Stimulated activated CD4-positive, alpha-beta T cell treated with anti-CD3 and anti-CD28 coated beads, TNF-alpha, amount 100 ng/mL, for 1 hour (primary cell): ENCODE data around the gene GCC2.
A peak's percentile ranks its signal among the peaks of the same experiment; 100 is the strongest.
"Not testable (repeated sequence)": the region's sequence is repeated elsewhere in the genome, so short reads cannot be mapped to it uniquely, and the experiment has no call there.

Source experiments
- DNase-seq, 3 donors: peaks; one replicate each; pipeline ENCODE4 v3.0.0-alpha.2; 2020; ENCODE audit warnings: low read depth in 3 of 3, low spot score in 1 of 3

GCC2 gene, protein sequence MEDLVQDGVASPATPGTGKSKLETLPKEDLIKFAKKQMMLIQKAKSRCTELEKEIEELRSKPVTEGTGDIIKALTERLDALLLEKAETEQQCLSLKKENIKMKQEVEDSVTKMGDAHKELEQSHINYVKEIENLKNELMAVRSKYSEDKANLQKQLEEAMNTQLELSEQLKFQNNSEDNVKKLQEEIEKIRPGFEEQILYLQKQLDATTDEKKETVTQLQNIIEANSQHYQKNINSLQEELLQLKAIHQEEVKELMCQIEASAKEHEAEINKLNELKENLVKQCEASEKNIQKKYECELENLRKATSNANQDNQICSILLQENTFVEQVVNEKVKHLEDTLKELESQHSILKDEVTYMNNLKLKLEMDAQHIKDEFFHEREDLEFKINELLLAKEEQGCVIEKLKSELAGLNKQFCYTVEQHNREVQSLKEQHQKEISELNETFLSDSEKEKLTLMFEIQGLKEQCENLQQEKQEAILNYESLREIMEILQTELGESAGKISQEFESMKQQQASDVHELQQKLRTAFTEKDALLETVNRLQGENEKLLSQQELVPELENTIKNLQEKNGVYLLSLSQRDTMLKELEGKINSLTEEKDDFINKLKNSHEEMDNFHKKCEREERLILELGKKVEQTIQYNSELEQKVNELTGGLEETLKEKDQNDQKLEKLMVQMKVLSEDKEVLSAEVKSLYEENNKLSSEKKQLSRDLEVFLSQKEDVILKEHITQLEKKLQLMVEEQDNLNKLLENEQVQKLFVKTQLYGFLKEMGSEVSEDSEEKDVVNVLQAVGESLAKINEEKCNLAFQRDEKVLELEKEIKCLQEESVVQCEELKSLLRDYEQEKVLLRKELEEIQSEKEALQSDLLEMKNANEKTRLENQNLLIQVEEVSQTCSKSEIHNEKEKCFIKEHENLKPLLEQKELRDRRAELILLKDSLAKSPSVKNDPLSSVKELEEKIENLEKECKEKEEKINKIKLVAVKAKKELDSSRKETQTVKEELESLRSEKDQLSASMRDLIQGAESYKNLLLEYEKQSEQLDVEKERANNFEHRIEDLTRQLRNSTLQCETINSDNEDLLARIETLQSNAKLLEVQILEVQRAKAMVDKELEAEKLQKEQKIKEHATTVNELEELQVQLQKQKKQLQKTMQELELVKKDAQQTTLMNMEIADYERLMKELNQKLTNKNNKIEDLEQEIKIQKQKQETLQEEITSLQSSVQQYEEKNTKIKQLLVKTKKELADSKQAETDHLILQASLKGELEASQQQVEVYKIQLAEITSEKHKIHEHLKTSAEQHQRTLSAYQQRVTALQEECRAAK (N-terminal part only)

DNA sequence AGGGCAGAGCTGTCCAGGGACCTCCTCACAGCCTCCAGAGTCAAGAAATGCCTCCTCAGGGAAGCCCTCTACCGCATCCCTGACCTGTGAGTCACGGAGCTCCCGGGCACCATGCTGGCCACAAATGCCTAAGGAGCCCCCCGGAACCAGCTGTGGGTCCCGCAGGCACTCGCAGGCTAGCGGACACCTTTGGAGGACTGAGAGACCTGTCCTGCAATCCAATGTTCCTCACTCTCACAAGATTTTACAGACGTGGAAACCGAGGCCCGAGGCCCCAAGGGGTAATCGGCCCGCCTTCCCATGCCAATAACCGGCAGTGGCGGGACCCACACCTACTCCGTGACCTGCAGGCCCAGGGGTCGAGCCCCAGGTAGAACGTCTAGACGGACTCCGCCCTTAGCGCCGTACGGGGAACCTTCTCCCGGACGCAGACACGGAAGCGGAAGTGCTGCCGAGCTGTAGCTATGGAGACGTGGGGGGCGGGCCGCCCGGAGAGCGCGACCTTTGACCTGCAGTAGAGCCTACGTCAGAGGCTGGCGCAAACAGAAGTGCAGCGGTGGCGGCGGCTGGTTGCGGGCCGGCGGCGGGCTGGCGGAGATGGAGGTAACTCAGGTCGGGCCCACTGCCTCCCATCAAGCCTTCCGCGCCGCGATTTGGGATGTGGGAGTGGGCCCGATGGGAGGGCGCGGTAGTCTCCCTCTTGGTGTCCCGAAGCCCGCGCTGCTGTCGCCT is at the start of gene GCC2:
Gene GCC2 (plus strand): TSS at position 529 of the 732 bp plus-strand sequence. CDS start 69 bp downstream, at position 598.
- DNase-seq = peak; percentile 83 to 93 (median 92)

DNA sequence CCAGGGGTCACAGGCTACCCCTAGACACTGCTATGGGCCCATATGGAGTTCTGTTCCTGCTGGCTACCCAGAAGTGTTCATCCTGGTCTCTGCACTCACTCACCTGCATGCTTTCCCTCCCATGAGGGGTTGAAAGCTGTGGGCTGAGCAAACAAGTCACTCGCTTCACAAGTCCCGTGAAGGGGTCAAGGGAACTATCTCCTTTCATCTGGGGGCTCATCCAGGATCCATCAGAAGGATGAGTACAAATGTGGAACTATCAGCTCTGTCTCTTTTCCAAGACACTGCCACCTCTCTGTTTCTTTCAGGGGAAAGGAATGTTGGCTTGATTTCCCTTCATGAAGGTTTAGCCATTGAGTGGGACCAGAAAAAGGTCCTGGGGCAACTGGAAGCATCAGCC is 49.5 kb upstream of the GCC2 start:
- DNase-seq = no peak

DNA sequence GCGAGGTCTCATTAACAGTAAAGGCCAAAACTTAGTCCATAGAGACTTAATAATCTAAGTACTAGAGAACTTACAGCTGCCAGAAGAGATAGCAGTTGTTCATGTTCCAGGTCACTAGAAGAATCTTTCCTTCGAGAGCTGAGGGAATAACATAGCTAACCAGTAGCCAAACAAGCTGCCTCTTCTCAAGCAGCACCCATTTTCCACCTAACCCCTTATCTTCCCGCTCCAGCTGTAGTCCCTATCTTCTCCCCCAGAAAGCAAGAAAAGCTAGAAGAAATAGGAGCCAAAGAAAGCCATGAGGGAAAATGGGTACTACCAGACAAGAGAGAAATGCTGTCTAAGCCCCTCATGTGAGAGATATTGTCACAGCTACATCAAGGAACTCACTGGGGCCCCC is 47.2 kb upstream of the GCC2 start:
- no peak for DNase-seq

DNA sequence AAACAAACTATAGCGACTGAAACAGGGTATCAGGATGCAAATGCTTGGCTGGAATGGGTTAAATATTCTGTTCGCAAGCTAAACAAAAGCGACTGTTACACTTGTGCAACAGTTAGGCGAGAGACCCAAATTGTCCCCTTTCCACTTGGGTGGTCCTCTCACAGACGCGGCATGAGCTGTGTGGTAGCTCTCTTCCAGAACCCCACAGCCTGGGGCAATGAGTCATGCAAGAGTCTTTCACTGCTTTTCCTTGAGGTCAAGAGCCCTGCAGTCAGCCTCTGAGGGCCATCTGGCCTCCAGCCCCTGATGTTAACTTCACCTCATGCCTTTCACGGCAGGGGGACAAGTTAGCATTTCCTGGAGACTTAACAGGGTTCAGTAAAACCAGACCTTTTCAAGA is 45.5 kb upstream of the GCC2 start:
- DNase-seq = no peak

DNA sequence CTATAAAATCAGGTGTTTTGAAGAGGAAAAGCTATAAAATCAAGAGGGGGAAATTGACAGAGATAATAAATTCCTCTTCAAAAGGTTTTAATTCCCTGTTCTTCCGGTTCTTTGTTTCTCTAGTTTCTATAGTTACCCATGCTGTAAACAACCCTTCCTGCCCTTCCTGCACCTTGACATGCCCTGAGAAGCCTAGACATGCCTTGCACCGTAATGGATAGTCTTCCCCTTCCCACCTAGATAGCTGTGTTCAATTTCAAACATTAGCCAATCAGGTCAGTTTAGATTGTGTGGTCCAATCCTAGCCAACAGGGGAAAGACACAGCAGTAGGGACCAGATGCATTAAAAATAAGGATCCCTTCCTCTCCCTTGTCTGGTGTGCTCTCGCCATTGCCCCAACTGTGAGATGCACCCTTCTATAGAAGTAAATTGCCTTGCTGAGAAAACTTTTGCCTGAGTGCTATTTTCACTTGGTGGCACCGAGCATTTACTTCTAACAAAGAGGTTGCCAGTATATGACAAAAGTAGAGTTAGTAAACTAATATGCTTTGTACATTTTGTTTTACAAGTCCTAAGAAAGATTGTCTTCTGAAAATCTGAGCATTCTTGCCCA is 44.1 kb upstream of the GCC2 start:
- DNase-seq = no peak

DNA sequence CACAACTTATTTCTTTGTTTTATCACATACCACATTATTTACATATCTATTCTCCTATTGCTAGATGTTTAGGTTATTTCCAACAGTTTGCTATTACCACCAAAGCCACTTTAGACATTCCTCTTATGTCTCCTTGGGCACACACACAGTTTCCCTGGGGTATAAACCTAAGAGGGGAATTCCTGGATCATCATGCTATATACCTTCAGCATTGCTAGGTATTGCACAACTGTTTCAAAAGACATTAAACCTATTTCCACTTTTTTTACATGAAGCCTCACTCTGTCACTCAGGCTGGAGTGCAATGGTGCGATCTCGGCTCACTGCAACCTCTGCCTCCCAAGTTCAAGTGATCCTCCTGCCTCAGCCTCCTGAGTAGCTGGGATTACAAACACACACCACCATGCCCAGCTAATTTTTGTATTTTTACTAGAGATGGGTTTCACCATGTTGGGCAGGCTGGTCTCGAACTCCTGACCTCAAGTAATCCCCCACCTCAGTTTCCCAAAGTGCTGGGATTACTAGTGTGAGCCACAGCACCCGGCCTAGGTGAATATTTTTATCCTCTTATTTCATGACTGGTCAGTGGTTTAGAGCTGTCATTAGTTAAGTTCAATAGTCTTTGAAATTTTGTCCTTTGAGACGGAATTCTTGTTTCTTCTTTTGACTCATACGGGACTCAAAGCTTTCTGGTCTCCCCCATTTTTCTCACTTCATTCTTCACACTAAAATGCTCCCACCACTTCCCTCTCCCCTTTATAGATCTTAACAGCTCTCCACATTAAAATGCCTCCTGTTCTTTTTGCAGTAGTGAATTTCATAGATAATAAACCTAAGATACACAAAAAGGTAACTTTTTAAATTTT is 40.9 kb upstream of the GCC2 start:
- DNase-seq = no peak

DNA sequence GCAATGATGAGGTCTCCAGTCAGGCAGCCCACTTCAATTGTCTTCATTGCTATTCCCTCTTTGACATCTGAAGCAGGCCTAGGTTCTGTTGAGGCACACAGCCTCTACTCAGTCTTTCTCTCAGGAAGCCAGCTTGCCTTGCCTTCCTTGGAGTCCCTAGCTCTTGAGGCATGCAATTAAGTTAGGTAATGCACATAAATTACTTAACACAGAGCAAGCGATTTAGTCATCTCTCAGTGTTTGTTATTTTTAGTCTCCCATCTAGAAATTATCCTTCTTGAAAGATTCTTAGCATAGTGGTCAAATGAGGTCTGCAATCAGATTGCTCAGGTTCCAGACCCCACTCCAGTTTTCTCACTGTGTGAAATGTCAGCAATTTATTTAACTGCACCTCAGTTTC is 39.2 kb upstream of the GCC2 start:
- no peak for DNase-seq

DNA sequence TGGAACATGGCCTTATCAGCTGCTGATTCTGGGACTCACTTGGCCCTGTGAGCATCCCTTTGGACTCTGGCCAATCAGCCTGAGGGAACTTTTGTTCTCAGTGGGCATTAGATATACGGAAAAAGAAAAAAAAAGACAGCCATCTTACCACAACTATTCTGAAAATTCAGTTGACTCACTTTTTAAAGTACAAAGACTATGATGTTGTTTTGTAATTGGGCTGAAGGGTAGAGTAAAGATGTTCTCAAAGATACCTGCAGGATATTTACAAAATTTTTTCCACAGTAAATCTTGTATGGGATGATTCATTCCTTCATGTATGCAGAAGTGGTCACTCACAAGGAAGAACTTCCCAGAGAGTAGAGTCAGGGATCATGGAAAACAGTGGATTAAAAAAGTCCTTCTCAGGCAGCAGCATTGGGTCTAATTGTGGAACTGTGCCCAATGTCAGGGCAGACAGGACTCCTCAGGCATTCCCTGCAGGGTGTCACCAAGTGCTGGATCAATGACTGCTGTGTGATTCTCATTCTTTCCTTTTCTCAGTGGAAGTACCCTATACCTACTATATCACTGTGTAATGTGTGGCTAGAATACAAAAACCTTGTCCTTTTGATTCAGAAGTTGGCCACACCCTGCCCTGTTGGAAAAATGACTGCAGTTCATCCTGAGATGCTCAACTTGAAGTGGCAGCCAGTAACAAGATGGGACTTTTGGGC is 35.9 kb upstream of the GCC2 start:
- no peak for DNase-seq

DNA sequence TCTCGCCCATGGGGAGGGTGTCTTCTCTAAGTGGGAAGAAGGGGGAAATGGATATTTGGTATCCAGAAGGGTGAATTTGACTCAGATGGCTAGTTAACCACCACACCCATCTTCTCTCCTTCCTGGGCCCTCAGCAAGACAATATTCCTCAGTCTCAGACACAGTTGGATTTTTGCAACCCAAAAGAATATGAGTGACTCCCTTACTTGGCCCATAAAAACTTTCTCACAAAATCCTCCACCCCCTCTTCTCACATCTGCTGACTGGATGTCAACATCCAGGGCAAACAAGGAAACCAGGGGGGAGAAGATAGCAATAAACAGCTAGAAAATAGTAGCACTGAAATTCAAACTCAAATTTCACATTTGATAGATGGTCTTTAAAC is 35.3 kb upstream of the GCC2 start:
- no peak for DNase-seq

DNA sequence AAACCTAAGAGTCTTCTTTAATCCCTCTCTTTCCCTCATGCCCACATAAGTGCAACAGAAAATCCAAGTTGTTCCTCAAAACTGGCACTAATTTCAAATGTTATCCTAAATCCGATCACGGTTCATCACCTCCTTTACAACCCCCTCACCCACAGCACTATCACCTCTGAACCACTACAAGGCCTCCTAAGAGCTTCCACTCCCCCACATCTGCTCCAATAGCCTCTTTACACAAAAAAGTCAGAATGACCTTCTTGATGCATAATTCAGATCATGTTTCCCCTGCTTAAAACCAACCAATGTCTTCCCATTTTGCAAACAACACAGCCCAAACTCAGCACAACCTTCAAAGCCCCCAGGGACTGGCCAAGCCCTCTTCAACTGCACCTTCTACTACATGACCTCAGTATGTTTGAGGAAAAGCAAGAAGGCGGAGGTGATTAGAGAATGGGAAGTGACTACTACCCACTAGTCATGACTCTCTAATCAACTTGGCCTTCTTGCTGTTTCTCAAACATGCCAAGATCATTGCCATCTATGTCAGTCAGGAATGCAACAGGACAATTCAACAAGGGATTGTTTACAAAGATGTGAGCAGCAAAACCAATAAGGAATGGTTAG is 34.6 kb upstream of the GCC2 start:
- DNase-seq = no peak

DNA sequence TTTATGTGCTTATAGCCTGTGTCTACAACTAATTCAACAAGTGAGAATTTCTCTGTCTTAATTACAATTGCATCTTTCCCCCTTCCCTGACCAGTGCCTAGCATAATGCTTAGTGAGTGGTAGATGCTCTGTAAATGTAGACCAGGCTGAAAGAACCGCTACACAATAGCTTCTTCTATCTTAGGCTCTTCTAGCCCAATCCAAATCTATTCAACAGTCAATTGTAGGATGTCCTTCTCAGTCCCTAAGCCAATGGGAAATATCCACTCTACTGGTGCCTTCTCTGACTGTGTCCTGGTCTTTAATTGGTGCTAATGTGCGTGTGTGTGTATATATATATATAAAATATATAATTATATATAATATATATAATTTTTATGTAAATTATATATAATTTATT is 34.1 kb upstream of the GCC2 start:
- DNase-seq = no peak

DNA sequence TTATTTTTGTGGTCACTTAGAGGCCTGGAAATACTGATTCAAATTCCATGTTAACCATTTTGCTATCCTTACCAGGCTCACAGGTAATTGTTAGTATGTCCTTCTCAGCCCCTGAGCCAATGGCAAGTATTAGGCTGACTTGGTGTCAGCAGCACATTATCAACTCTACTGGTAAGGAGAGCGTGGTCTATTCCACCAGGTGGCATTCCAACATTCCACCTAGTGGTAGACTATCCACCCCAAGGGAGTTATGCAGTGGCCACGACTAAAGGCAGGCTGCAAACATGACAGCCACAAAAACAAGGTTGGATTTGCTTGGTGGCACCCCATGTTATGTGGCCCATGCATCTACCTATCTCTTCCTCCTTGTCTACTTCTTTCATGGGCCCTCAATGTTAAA is 31.8 kb upstream of the GCC2 start:
- no peak for DNase-seq

DNA sequence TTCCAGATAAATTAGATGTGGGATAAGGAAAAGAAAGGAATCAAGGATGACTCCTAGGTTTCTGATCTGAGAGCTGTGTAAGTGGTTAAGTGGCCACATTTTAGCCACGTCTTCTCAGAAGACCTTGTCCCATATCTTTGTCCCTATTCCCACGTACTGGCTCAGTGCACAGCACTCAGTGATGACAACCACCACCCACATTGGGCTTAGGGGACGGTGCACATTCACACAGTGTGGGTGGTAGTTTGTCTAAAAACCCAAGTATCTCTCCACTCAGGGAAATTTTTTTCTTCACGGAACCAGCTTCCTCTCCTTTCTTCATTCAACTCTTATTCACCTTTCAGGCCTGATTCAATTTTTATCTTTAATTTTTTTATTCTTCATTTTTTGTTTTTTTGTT is 30.6 kb upstream of the GCC2 start:
- DNase-seq = no peak

DNA sequence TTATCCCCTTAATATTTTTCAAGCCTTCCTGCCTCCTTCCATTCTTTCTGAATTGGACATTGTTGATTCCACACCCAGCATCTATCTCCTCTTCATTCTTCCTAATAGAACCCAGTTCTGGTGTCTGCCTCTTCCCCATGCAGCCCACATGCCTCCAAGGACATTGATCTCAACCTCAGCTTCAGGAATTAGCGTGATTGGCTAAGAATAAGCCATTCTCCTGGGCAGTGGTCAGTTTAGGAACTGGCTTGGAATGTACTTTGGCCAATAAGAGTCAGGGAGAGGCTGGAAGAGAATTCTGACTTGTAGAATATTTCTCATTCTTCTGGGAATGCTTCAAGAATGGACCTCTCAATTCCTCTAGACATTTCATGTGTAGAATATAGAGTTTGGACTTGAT is 25.9 kb upstream of the GCC2 start:
- no peak for DNase-seq

DNA sequence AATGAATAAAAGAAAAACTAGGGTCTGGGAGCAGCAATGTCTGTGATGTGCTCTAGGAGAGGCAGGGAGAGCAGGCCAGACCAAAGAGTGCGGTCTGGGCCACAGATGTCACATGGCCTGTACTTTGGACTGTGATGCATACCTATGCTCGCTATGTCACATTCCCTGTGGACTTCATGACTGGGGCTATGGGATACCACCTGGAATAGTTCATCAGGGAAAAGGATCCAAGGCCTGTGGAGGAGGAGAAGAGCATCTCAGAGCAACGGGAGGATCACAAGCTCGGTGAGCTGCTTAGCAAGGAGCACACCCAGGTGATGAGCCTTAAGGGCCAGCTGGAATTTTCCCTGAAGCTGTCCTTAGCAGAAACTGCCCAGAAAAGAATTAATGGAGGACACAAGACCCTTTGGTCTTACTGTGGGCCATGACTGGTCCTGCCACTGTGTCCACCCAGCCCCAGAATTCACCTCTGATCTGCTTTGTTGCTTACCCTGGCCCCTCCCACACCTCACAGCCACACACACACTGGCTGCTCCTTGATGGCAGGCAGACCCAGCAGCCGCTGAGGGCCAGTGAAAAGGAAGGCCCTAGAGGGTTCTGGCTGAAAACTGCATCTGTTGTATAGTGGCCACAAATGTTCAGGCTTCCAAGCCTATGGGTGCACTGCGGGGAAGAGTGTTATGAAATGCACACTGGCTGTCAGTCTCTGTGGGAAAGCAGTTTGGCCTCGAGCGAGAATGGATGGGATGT is 25.3 kb upstream of the GCC2 start:
- no peak for DNase-seq

DNA sequence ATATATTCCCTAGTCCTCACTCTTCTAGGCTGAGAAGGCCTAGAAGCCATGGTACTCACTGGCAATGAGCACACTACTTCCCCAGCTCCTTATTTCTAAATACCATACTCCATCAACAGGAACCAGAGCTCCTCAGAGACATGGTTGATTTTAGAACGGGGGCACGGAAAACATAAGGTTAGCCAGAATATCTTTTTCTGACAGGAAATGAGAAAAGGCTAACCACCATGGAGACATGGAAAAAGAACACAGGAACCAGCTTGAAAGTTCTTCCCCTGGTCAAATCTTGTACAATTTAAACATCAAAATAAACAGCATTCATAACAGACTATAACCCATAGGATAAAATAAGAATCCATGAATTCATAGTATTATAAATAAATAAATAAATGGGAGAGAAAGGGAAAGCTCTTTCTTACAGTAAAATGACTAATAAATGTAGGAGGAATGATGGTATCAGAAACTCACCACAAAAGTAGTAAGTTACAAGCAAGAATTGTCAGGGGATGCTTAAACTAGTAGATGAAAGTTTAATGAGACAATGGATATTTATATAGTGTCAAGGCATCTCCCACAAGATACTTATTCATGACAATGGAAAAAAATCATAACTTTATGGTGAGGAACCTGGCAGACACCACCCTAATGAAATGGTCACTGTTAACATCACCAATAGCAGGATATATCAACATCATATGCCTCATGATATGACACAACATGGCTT is 20.6 kb upstream of the GCC2 start:
- DNase-seq = no peak

DNA sequence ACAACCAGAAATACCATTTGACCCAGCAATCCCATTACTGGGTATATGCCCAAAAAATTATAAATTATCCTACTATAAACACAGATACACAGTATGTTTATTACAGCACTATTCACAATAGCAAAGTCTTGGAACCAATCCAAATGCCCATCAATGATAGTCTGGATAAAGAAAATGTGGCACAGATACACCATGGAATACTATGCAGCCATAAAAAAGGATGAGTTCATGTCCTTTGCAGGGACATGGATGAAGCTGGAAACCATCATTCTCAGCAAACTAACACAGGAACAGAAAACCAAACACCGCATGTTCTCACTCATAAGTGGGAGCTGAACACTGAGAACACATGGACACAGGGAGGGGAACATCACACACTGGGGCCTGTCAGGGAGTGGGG is 13.4 kb upstream of the GCC2 start:
- not testable (repeated sequence) for DNase-seq
